NB4 (cell line): ENCODE results near the gene CCDC85C.

Experiments used
- DNase-seq: peaks from one replicate; pipeline ENCODE4 v3.0.0; 2010; ENCODE audit warnings: low read depth
- H3K4me3 ChIP-seq: one replicate; pipeline ENCODE4 v1.5.1; 2011; ENCODE audit warnings: mild to moderate bottlenecking, low read depth, low read length, moderate library complexity
- CTCF ChIP-seq: IDR thresholded peaks from one replicate; pipeline ENCODE4 v1.5.1; 2012; ENCODE audit warnings: low read depth, low read length
- MAX ChIP-seq: IDR thresholded peaks from 2 replicates; pipeline ENCODE4 v1.6.1; 2011; ENCODE audit warnings: low read depth, low read length
- MYC ChIP-seq: IDR thresholded peaks from 2 replicates; pipeline ENCODE4 v1.6.1; 2011; ENCODE audit warnings: low read depth, low read length
- POLR2A ChIP-seq: IDR thresholded peaks from 2 replicates; pipeline ENCODE4 v1.6.1; 2011; ENCODE audit warnings: mild to moderate bottlenecking; ENCODE audit not compliant: insufficient read length; ENCODE audit errors: extremely low read depth

CCDC85C gene

GRCh38 chr14:99509871-99510555, 94.0 kb downstream of the CCDC85C start:
- no peak for DNase-seq

GRCh38 chr14:99508896-99509629, 94.9 kb downstream of the CCDC85C start:
- DNase-seq: no peak
- TF ChIP-seq CTCF (no peak), MAX (no peak), MYC (no peak), POLR2A (no peak)
- H3K4me3 ChIP-seq: no peak overlapping the region

More at GRCh38 chr14:99509871-99510555, 94.0 kb downstream of the CCDC85C start:
- no peak for TF ChIP-seq POLR2A
- TF ChIP-seq MYC: no peak
- no peak for TF ChIP-seq MAX
- TF ChIP-seq CTCF: no peak
- no peak overlapping the region for H3K4me3 ChIP-seq

GRCh38 chr14:99507860-99508640, 96.0 kb downstream of the CCDC85C start:
- no peak overlapping the region for H3K4me3 ChIP-seq
- TF ChIP-seq MAX (no peak), MYC (no peak), CTCF (no peak), POLR2A (no peak)
- DNase-seq: no peak

GRCh38 chr14:99506276-99506675, 97.7 kb downstream of the CCDC85C start:
- DNase-seq: no peak
- no peak for TF ChIP-seq MYC
- TF ChIP-seq MAX: no peak
- no peak for TF ChIP-seq POLR2A
- no peak for TF ChIP-seq CTCF
- H3K4me3 ChIP-seq: no peak overlapping the region

- no peak overlapping the region for H3K4me3 ChIP-seq
- no peak for TF ChIP-seq MYC
- DNase-seq: no peak
These were observed 98.9 kb downstream of the CCDC85C start for GRCh38 chr14:99505089-99505488.
